ENCODE data around the gene FGF22. TPM values are rescaled to one million over a fixed set of nuclear protein-coding genes. Genes with fewer than 3 reads are reported as not detected.
"Not testable (repeated sequence)": the region's sequence is repeated elsewhere in the genome, so short reads cannot be mapped to it uniquely, and the experiment has no call there.

Gene FGF22
- total RNA-seq, 2 donors from 2014 or later: not detected

DNA sequence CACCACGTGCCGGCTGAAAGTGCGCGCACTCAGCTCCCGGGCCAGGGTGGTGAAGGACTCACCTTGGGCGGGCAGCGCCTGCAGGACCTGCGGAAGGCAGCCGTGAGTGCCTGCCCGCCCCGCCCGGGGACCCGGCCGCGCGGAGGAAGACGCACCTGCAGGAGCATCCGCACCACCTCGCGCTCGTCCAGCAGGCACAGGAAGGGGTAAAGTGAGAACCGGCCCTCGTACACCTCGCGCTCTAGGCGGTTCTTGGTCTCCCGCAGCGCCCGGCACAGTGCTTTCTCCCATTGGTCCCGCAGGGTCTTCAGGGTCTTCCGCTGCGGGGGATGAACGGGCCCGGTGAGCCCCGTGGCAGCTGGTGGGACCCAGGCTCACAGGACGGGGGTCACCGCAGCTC, 17.0 kb upstream of the FGF22 start:
- no peak overlapping the region for H3K4me3 ChIP-seq
- no peak for DNase-seq
- H3K27me3 ChIP-seq: no peaks in the 10 kb centered on the region
- TF ChIP-seq CTCF (IDR thresholded peaks at IDR 0.05): no peak
- H3K9me3 ChIP-seq: no peaks in the 10 kb centered on the region
- intact Hi-C loops (cut with DNase I): no loop called here
- H3K9ac ChIP-seq (ENCODE audit: low read depth in 2 of 2, low read length in 2 of 2): no peak overlapping the region
- no peaks in the 10 kb centered on the region for H3K4me1 ChIP-seq
- H3K36me3 ChIP-seq: peaks cover 13% of the 10 kb centered on the region
- no peak overlapping the region for H3K27ac ChIP-seq

GRCh38 chr19:623175-623916, 16.3 kb upstream of the FGF22 start:
- intact Hi-C loops (cut with DNase I): no loop called here
- Histone ChIP-seq H3K9me3 (no peaks in the 10 kb centered on the region), H3K27ac (no peak overlapping the region), H3K27me3 (no peaks in the 10 kb centered on the region), H3K4me3 (no peak overlapping the region), H3K36me3 (peaks cover 13% of the 10 kb centered on the region), H3K9ac (ENCODE audit: low read depth in 2 of 2, low read length in 2 of 2) (no peak overlapping the region), H3K4me1 (no peaks in the 10 kb centered on the region)
- no peak for TF ChIP-seq CTCF (IDR thresholded peaks at IDR 0.05)
- DNase-seq: no peak

DNA sequence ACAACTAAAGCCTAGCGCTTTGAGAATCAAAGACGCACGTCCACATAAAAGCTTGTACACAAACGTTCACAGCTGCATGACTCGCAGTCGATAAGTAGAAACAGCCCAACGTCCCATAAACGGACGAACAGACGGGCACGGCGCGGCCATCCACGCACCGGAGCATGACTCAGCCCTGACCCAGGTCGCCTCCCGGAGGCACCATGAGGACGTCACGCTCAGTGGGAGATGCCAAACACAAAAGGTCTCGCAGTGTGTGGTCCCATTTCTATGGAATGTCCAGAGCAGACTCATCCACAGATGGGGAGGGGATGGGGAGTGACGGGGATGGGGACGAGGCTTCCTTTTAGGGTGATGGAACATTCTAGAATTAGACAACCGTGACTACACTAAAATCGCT, 15.7 kb upstream of the FGF22 start:
- TF ChIP-seq CTCF (IDR thresholded peaks at IDR 0.05): no peak
- H3K4me1 ChIP-seq: no peaks in the 10 kb centered on the region
- no peak overlapping the region for H3K9ac ChIP-seq (ENCODE audit: low read depth in 2 of 2, low read length in 2 of 2)
- intact Hi-C loops (cut with DNase I): no loop called here
- H3K27ac ChIP-seq: no peak overlapping the region
- H3K9me3 ChIP-seq: no peaks in the 10 kb centered on the region
- no peaks in the 10 kb centered on the region for H3K27me3 ChIP-seq
- peaks cover 13% of the 10 kb centered on the region for H3K36me3 ChIP-seq
- DNase-seq: no peak
- H3K4me3 ChIP-seq: no peak overlapping the region

GRCh38 chr19:624433-625109, 15.1 kb upstream of the FGF22 start:
- no peaks in the 10 kb centered on the region for H3K9me3 ChIP-seq
- intact Hi-C loops (cut with DNase I): no loop called here
- peaks cover 13% of the 10 kb centered on the region for H3K36me3 ChIP-seq
- H3K27me3 ChIP-seq: no peaks in the 10 kb centered on the region
- no peak overlapping the region for H3K9ac ChIP-seq (ENCODE audit: low read depth in 2 of 2, low read length in 2 of 2)
- H3K4me3 ChIP-seq: no peak overlapping the region
- no peak overlapping the region for H3K27ac ChIP-seq
- H3K4me1 ChIP-seq: no peaks in the 10 kb centered on the region
- no peak for DNase-seq
- TF ChIP-seq CTCF (IDR thresholded peaks at IDR 0.05): no peak

- Histone ChIP-seq H3K36me3 (peaks cover 9% of the 10 kb centered on the region), H3K4me1 (no peaks in the 10 kb centered on the region), H3K4me3 (no peak overlapping the region), H3K9me3 (no peaks in the 10 kb centered on the region), H3K9ac (ENCODE audit: low read depth in 2 of 2, low read length in 2 of 2) (no peak overlapping the region), H3K27ac (no peak overlapping the region), H3K27me3 (no peaks in the 10 kb centered on the region)
- no peak for DNase-seq
- intact Hi-C loops (cut with DNase I): no loop called here
- no peak for TF ChIP-seq CTCF (IDR thresholded peaks at IDR 0.05)
Measured at GRCh38 chr19:625257-625656, 14.4 kb upstream of the FGF22 start.

- H3K9ac ChIP-seq (ENCODE audit: low read depth in 2 of 2, low read length in 2 of 2); DNase-seq; H3K27me3 ChIP-seq; H3K36me3 ChIP-seq; H3K27ac ChIP-seq; H3K4me3 ChIP-seq; H3K4me1 ChIP-seq; intact Hi-C loops (cut with DNase I); H3K9me3 ChIP-seq: not testable (repeated sequence)
Measured at GRCh38 chr19:626566-626965, 13.1 kb upstream of the FGF22 start.

Data from colonic mucosa (tissue), 4 donors.